Sigmoid colon (tissue), 4 donors: ENCODE data around the gene TACR1.

Experiments
- CTCF ChIP-seq, 4 experiments: fragments of 450-650 bp in 3 of 4; fragments of 200-600 bp in 1 of 4; IDR thresholded peaks; one replicate each; pipeline ENCODE4 v1.5.1; 2016 to 2019; ENCODE audit warnings: antibody characterized with exemption in 4 of 4, mild to moderate bottlenecking in 3 of 4, moderate library complexity in 2 of 4
- POLR2AphosphoS5 ChIP-seq, 4 donors: sonication (generic); formaldehyde crosslinking; IDR thresholded peaks; one replicate each; pipeline ENCODE4 v1.6.1; 2017; ENCODE audit warnings: antibody characterized with exemption in 4 of 4

DNA sequence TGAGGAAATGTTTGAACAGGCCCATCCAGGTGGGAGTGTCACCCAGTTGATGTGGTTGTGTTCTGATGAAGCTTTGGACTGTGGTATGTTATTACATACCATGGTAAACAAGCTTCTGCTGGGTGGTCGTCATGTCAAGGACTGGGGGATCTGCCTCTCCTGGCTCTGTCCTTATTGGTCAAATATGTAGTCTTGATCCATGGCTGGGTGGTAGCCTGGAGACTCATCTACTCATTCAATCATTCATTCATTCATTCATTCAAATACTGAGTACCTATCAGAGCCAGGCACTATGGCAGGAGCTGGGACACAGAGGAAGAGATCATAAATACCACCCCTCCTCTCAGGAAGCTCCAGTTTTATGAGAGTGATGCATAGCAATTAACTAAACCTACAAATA is 60.8 kb downstream of the TACR1 start:
- no peak for TF ChIP-seq CTCF (IDR thresholded peaks at IDR 0.05)
- no peak for TF ChIP-seq POLR2AphosphoS5 (IDR thresholded peaks at IDR 0.05)
